Stimulated activated CD4-positive, alpha-beta T cell treated with anti-CD3 and anti-CD28 coated beads, Interleukin-4, amount 100 ng/mL, for 4 hours (primary cell): ENCODE data around the gene ABCF1.
A peak's percentile ranks its signal among the peaks of the same experiment; 100 is the strongest.

Experiments
- DNase-seq, 2 experiments: peaks; one replicate each; pipeline ENCODE4 v3.0.0-alpha.2; 2020

ABCF1 gene

GRCh38 chr6:30603961-30604360 is 32.7 kb downstream of the ABCF1 start:
- DNase-seq: no peak

GRCh38 chr6:30610065-30610464 is 38.8 kb downstream of the ABCF1 start:
- no peak for DNase-seq

DNA sequence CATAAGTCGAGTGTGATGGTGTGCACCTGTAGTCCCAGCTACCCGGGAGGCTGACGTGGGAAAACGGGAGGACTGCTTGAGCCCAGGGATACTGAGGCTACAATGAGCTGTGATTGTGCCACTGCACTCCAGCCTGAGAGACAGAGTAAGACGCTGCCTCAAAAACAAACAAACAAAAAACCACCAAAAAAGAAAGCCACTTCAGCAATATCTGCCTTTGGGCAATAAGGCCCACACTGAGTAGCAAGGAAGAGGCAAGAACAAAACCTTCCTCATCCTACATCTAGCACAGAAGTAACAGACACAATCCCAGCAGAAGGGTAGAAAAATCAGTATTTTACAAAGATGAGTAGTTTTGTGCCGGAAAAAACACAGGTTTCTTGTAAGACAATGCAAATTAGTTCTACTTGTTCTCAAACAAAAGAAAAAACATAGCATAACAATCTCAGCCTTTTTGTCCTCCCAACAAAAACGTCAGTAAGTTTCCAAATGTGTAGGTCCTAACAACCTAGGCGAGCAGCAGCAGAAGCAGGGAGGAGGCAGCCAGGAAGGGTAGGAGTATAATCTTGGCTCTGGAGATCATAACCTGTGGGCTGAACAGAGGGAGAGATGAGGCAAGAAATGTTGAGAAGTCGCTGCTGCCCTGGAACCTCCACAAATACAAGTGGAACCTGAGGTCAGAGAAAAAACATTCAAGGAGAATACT is 40.1 kb downstream of the ABCF1 start:
- DNase-seq: no peak

DNA sequence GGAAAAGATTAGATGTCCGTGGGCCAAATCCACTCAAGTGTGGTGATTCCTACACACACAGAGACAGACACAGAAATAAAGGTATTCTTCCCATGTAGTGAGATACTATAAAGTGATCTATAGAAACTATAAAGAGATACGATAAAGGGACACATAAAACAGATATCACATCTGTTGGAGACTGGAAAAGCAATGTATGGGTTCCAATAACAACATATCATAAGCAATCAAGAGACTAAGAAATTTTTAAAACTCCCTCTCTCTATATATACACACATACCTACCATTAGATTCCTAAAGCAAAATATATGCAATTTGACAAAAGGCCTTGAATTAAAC is 40.6 kb downstream of the ABCF1 start:
- no peak for DNase-seq

DNA sequence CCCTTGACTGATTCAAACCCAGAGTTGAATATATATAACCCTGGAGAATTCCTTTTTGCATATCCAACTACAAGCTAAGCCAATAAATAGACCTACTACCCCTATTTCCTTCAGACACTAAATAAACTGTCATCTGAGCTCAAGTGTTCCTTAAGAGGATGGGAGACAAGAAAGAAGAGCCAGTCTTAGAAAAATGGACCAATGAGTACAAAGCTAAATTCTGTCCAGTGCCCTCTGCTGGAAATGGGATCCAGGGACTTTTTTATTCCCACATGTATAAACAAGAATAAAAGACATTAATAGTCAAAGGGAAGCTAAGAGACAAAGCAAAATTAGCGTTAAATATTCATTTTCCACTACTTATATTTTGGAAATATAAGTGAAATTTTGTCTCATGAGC is 41.0 kb downstream of the ABCF1 start:
- no peak for DNase-seq

GRCh38 chr6:30612687-30613248 is 41.5 kb downstream of the ABCF1 start:
- DNase-seq: no peak

GRCh38 chr6:30613251-30614043 is 42.2 kb downstream of the ABCF1 start:
- DNase-seq: no peak

DNA sequence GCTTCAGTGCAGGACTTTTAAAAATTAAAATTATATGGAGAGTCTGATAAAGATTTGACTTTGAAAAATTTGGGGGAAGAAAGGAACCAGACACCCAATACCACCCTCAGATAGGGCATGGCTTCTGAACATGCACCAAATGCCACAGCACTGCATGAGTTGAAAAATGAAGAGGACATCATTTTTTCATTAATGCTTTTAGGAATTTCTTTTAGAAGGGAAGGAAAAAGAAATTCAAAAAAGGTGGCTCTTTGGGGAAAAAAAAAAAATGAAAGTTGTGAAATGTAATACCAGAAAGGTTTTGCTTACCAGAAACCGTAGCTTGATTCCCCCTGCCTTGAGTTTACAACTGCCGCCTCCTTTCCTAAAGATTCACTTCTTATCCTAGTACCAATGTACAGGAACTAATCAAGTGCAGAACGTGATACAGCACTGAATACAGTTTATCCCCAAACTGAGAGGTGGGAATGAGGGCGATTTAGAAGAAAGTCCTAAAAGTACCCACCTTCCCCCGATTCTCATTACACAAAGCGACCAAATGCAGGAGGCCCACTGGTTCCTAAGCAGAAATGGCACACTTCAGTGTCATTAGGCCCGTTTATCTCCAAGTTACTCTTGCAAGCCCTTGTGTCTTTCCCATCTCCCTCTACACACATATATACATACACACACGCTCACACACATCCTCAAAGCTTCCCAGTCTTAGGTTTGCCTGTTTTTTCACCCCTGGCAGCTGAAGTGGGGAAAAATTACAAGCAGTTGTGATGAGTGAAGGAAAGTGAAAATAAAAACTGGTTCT is 43.0 kb downstream of the ABCF1 start:
- DNase-seq: no peak

GRCh38 chr6:30614843-30615218 is 43.6 kb downstream of the ABCF1 start:
- DNase-seq: peak; percentile 62 to 88

- DNase-seq: peak in 1 of 2 experiments; percentile 19
Measured at GRCh38 chr6:30615219-30615957, 44.1 kb downstream of the ABCF1 start.

GRCh38 chr6:30615958-30616810 is 44.9 kb downstream of the ABCF1 start:
- DNase-seq: peak in 1 of 2 experiments; percentile 18

GRCh38 chr6:30616811-30617564 is 45.7 kb downstream of the ABCF1 start, which contains the start of gene PPP1R10:
TSS of gene PPP1R10 (minus strand) at chr6:30617243. CDS start at chr6:30609944, 7,299 bp downstream.
- peak; percentile 92 to 99 for DNase-seq

- DNase-seq: peak; percentile 91 to 99
Measured at GRCh38 chr6:30617565-30618269, 46.5 kb downstream of the ABCF1 start, which contains the start of gene MRPS18B. TSS of gene MRPS18B (plus strand) at chr6:30617840. CDS start at chr6:30617866, 26 bp downstream.

DNA sequence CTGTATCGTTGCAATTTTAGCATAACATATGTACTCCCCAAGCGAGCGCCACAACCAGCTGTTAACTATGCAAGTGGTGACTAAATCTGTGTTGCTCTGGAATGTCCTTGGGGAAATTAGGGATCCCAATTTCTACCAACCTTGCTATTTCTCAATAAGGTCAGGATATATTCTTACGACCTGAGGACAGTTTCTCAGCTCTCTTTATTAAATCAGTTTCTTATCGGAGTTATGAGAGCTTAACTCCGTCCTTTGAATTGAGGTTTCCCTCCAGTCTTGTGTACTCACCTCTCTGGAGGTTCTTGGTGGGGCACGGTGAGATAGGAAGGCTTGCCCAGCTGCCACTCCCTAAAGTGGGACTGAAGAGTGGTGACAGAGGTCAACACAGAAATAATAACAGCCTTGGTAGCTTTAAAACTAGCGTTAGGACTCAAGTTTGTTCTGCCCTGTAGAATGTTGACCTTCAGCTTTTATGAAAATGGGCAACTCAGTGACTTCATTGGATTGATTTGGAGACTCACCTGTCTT is 47.1 kb downstream of the ABCF1 start:
- no peak for DNase-seq

GRCh38 chr6:30619561-30619960 is 48.3 kb downstream of the ABCF1 start:
- DNase-seq: no peak

- no peak for DNase-seq
Measured at GRCh38 chr6:30625511-30625910, 54.3 kb downstream of the ABCF1 start.

GRCh38 chr6:30626484-30627366 is 55.5 kb downstream of the ABCF1 start, which contains the start of gene ATAT1:
TSS of gene ATAT1 (plus strand) at chr6:30626874.
- DNase-seq: peak; percentile 85 to 86

DNA sequence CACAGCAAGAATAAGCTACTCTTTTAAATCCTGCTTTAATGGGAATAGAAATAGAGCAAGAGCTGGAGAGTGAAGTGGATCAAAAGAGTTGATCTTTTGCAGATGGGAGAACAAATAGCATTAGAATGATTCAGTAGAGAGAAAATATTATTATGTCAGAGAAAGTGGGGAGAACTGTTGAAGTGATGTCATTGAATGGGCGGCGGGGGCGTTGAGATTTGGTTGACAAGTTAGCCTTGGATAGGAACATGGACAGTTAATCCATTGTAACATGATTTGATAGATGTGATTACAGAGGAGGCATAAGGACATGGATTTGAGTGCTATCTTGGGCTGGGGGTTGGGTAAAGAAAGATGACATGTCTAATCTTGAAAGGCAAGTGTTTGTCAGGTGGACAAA is 64.6 kb downstream of the ABCF1 start:
- DNase-seq: no peak
